Subcutaneous adipose tissue (tissue), 4 donors: ENCODE measurements around the gene DDX21. TPM values are rescaled to one million over a fixed set of nuclear protein-coding genes. Genes with fewer than 3 reads are reported as not detected.

Experiments
- CTCF ChIP-seq: fragments of 450-650 bp; IDR thresholded peaks from one replicate; pipeline ENCODE4 v1.5.1; 2016; ENCODE audit warnings: low read depth, mild to moderate bottlenecking, control low read depth, antibody characterized with exemption, moderate library complexity
- total RNA-seq, 4 donors: library from RNA; depleted of rRNA; stranded (reverse); fragments of >200 nt; gene quantifications; one replicate each; pipeline ENCODE4 v1.1.0, GENCODE V29; 2016

DDX21 gene
- total RNA-seq, 4 donors from 2014 or later: 31.1 to 110 (median 45.1) TPM

DNA sequence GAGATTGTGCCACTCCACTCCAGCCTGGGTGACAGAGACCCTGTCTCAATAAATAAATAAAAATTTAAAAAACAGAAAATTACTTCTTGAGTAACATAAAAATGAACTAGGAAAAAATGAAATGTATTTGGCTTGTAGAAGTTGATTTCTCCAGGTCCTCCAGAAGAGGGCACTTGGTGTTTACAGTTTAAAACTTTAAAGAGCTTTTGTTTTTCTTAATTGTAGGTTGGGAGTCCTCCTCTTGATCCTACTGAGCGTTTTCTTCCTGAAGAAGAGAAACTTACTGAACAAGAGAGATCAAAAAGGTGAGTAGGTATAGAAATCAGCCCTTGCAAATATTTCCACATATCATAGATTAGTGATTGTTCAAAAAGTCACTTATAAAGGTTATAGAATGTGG, 48.9 kb downstream of the DDX21 start:
- TF ChIP-seq CTCF: no peak

GRCh38 chr10:69005704-69006485, 49.9 kb downstream of the DDX21 start:
- no peak for TF ChIP-seq CTCF

DNA sequence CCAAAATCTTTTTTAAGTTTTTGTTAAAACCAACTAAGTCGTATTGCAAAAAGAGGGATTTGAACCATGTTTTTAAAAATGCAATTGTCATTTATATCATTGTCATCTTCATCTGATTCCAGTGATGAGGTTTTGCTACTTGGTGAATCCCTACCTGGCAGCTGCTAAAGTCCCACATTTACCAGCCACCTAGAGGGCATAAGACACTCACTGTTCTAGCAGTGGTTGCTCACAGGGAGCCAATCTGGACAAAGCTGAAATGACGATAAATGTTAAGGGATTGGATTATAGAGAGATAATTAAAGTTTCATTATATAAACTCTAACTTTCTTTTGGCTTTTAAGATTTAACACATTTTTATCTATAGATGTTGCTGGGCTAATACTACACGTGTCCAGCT, 51.3 kb downstream of the DDX21 start:
- no peak for TF ChIP-seq CTCF

DNA sequence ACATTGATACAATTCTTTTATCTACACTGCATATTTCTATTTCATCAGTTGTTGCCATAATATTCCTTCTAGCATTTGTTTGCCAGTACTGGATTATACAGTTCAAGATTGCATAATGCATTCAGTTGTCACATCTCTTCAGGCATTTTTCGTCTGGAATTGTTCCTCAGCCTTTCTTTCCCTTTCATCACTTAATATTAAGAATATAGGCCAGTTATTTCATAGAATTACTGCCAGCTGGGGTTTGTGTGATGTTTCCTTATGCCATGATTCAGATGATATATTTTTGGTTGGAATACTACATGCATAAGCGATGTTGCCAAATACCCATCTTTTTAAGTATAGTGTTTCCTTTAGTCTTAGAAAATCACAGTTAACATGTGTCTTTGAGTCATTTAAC, 53.4 kb downstream of the DDX21 start:
- TF ChIP-seq CTCF: no peak

DNA sequence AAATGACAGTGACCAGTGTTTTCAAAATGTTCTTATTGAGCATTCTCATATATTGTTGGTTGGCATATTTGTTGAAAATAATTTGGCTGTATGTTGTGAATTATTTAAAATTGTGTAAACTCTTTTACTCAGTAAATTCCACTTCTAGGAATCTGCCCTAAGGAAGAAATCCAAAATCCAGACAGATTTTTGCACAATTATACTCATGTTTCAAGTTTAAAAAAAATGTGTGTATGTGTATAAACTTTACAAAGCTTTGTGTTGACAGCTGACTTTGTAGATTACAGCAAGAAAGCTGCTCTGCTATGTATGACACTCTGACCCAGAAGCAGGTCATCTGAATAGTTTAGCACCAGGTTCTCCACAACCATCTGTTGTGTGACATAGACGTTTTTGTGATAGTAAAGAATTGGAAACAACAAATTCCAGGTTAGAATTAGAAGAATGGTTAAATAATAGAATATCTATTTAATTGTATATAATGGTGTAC, 54.2 kb downstream of the DDX21 start:
- TF ChIP-seq CTCF: no peak

GRCh38 chr10:69014171-69014570, 58.2 kb downstream of the DDX21 start:
- TF ChIP-seq CTCF: no peak

DNA sequence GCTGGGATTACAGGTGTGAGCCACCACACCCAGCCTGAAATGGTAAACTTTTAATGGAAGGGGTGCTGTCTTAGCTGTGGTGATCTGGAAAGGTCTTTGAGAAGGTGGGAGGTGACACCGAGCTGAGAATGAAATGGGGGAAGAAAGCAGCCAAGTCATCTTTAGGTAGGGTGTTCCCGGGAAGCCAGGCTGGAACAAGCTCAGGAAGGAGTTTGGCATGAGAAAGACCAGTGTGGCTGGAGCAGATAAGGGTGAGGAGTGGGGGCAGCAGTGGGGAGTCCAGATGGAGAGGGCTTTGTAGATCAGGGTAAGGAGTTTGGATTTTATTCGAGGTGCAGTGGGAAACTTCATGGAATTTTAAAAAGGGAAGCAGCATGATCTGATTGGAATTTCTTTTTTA, 62.6 kb downstream of the DDX21 start:
- TF ChIP-seq CTCF: no peak
